MM.1S (cell line): ENCODE results near the gene HSPA4L.

ENCODE experiments used
- EZH2 ChIP-seq: fragments of 300-600 bp; sonication (generic); optimal IDR thresholded peaks from 2 replicates; pipeline ENCODE3; 2017; ENCODE audit warnings: low read depth, mild to moderate bottlenecking, antibody characterized with exemption, low read length, mixed read lengths
- TF ChIP-seq, protein P1 (sequence below): fragments of 300-600 bp; sonication (generic); IDR thresholded peaks from 2 replicates; pipeline ENCODE4 v1.5.1; 2016; ENCODE audit warnings: antibody characterized with exemption, low read length, mixed read lengths

- TF ChIP-seq, protein P1, sequence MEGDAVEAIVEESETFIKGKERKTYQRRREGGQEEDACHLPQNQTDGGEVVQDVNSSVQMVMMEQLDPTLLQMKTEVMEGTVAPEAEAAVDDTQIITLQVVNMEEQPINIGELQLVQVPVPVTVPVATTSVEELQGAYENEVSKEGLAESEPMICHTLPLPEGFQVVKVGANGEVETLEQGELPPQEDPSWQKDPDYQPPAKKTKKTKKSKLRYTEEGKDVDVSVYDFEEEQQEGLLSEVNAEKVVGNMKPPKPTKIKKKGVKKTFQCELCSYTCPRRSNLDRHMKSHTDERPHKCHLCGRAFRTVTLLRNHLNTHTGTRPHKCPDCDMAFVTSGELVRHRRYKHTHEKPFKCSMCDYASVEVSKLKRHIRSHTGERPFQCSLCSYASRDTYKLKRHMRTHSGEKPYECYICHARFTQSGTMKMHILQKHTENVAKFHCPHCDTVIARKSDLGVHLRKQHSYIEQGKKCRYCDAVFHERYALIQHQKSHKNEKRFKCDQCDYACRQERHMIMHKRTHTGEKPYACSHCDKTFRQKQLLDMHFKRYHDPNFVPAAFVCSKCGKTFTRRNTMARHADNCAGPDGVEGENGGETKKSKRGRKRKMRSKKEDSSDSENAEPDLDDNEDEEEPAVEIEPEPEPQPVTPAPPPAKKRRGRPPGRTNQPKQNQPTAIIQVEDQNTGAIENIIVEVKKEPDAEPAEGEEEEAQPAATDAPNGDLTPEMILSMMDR = no peak
- TF ChIP-seq EZH2 = no peak
Measured at GRCh38 chr4:127822430-127822829, 40.3 kb downstream of the HSPA4L start.
